Measurements from ENCODE around the gene MACROD1.

The MACROD1 gene

DNA sequence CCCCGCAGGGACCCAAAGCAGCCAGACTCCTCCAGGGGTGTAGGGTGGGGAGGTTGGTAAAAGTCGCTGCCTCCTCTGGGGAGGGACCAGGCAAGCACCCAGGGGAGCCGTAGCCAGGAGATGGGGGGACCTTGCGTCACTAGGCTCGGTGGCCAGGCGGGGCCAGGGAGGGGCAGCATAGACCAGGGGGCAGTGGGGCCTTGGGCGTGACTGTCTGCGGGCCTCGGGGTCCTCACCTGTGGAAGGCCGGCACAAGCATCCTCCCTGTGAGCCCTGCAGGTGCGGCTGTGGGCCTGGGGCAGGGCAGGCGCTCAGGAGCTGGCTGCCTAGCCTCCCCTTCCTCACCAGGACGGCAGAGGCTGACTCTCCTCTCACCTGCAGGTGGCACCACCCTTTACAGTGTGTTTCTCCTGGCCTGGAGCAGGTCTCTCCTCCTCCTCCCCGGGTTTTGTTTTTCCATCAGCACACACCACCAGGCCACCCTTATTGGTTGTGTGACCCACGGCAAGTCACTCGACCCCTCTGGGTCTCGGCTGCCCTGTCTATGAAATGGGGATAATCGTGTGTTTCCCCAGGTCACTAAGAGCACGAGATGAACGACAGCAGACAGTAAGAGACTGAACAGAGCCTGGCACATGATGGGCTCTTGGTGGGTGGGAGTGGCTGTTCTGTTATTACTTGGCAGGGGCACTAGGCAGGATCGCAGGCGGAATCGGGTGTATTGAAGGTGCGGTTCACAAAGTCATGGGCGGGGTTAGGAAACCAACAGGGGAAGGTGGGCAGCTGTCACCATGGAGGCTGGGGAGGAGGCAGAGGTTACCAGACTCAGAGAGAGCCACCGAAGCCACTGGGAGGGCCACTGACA, 77.5 kb downstream of the MACROD1 start:
- peaks cover 9% of the 10 kb centered on the region for H3K4me1 ChIP-seq (ENCODE audit: insufficient read depth, poor library complexity, severe bottlenecking)
- no peaks in the 10 kb centered on the region for H3K27me3 ChIP-seq (ENCODE audit: insufficient read depth, poor library complexity, severe bottlenecking)
- DNase-seq (ENCODE audit: low spot score) = no peak
- no peak overlapping the region for H3K27ac ChIP-seq (ENCODE audit: poor library complexity, severe bottlenecking)
- ATAC-seq (ENCODE audit: low read depth) = no peak
- H3K4me3 ChIP-seq (ENCODE audit: severe bottlenecking) = no peak overlapping the region
- no peaks in the 10 kb centered on the region for H3K36me3 ChIP-seq (ENCODE audit: low read depth)
- H3K9me3 ChIP-seq (ENCODE audit: severe bottlenecking) = no peaks in the 10 kb centered on the region
- TF ChIP-seq, protein P1, sequence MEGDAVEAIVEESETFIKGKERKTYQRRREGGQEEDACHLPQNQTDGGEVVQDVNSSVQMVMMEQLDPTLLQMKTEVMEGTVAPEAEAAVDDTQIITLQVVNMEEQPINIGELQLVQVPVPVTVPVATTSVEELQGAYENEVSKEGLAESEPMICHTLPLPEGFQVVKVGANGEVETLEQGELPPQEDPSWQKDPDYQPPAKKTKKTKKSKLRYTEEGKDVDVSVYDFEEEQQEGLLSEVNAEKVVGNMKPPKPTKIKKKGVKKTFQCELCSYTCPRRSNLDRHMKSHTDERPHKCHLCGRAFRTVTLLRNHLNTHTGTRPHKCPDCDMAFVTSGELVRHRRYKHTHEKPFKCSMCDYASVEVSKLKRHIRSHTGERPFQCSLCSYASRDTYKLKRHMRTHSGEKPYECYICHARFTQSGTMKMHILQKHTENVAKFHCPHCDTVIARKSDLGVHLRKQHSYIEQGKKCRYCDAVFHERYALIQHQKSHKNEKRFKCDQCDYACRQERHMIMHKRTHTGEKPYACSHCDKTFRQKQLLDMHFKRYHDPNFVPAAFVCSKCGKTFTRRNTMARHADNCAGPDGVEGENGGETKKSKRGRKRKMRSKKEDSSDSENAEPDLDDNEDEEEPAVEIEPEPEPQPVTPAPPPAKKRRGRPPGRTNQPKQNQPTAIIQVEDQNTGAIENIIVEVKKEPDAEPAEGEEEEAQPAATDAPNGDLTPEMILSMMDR (IDR thresholded peaks at IDR 0.05; ENCODE audit: poor library complexity, severe bottlenecking) = peak; percentile 30

DNA sequence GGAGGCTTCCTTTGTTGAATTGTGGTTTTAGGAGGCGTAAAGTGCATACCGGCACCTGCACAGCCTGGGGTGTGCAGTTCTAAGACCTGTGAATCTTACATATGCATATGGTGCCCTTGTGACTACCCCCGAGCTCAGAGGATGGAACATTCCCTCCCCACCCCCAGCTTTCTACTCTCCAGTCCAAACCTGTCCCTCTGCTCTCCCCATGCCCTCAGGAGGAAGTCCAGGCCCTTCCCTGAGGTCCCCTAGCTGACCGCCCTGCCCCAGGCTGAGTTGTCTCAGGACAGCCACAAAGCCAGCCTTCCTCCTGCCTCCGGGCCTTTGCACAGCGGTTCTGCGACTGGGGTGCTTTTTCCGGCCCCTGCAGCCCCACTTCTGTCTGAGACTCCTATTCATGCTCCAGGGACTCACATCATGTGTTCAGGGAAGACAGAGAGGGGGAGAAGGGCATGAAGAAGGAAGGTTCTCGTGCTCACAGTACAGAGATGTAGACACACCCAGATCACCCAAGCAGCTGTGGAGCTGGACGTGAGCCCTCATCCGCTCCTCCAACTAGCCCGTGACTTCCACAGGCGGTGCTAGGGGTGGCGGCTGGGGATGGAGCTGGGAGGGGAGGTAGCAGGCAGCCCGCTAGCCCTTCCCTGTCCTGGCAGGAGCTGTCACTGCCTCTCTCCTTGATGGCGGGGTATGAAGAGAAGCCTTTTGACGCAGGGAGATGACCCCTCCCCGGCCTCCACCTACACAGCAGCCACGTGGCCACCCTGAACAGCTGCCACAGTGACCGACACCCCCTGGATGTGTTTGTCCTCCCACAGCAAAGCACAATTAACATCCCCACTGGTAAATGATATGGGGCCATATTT, 79.4 kb downstream of the MACROD1 start:
- TF ChIP-seq, protein P1 (IDR thresholded peaks at IDR 0.05; ENCODE audit: poor library complexity, severe bottlenecking) = no peak
- Histone ChIP-seq H3K4me1 (ENCODE audit: insufficient read depth, poor library complexity, severe bottlenecking) (peaks cover 8% of the 10 kb centered on the region), H3K36me3 (ENCODE audit: low read depth) (no peaks in the 10 kb centered on the region), H3K27me3 (ENCODE audit: insufficient read depth, poor library complexity, severe bottlenecking) (no peaks in the 10 kb centered on the region), H3K4me3 (ENCODE audit: severe bottlenecking) (no peak overlapping the region), H3K27ac (ENCODE audit: poor library complexity, severe bottlenecking) (no peak overlapping the region), H3K9me3 (ENCODE audit: severe bottlenecking) (no peaks in the 10 kb centered on the region)
- no peak for DNase-seq (ENCODE audit: low spot score)
- ATAC-seq (ENCODE audit: low read depth) = peak; percentile 32; the same call in 1 of the 3 replicates

DNA sequence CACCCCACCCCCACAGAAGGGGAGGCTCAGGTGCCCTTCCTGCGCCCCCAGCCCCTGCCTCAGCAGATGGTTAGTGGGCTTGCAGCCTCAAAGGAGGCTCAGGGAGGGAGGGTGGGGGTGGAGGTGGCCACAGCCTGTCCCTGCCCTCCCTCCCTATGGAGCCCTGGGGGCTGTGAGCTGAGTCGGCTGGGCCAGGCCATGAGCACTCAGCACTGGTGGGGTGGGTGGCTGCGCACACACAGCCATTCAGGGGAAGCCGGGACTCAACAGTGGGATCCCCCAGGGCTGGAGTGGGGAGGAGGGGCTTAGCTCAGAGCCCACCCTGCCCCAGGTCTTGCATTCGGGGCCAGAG, 80.0 kb downstream of the MACROD1 start:
- Histone ChIP-seq H3K9me3 (ENCODE audit: severe bottlenecking) (no peaks in the 10 kb centered on the region), H3K4me1 (ENCODE audit: insufficient read depth, poor library complexity, severe bottlenecking) (peaks cover 2% of the 10 kb centered on the region), H3K36me3 (ENCODE audit: low read depth) (no peaks in the 10 kb centered on the region), H3K27ac (ENCODE audit: poor library complexity, severe bottlenecking) (no peak overlapping the region), H3K4me3 (ENCODE audit: severe bottlenecking) (no peak overlapping the region), H3K27me3 (ENCODE audit: insufficient read depth, poor library complexity, severe bottlenecking) (no peaks in the 10 kb centered on the region)
- DNase-seq (ENCODE audit: low spot score) (no peak), ATAC-seq (ENCODE audit: low read depth) (no peak)
- TF ChIP-seq, protein P1 (IDR thresholded peaks at IDR 0.05; ENCODE audit: poor library complexity, severe bottlenecking) = no peak

DNA sequence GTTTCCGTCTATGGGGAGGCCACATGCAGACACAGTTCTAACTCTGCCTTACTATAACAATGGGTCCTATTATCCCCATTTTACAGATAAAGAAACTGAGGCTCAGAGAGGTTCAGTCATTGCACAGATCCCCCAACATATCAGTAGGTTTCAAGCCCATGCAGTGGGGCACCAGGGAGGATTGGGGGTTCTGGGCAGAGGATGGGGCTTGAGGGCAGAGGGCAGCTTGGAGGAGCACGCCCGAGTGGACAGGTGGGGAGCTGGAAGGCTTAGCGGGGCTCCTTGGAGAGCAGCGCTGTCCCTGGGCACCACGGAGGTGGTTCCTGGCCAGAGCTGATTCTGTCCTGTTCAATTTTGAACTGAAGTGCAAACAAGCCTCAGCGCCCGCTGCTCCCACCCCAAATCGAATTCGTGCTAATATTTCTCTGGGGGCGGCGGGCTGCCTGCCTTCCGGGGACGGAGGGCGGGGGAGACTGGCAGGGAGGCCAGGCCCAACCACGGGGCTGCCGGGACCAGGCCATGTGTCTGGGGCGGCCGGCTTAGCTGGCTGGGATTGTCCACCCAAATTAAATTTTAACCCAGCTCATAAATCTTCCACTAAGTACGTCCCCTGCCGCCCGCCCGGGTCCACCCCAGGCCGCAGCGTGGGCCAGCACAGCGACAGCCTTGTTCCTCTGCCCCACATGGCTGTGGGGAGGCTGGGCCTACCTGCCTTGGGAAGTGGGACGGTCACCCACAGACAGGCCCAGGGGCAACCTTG, 80.8 kb downstream of the MACROD1 start:
- Histone ChIP-seq H3K4me1 (ENCODE audit: insufficient read depth, poor library complexity, severe bottlenecking) (no peaks in the 10 kb centered on the region), H3K27ac (ENCODE audit: poor library complexity, severe bottlenecking) (no peak overlapping the region), H3K4me3 (ENCODE audit: severe bottlenecking) (no peak overlapping the region), H3K36me3 (ENCODE audit: low read depth) (no peaks in the 10 kb centered on the region), H3K27me3 (ENCODE audit: insufficient read depth, poor library complexity, severe bottlenecking) (no peaks in the 10 kb centered on the region), H3K9me3 (ENCODE audit: severe bottlenecking) (no peaks in the 10 kb centered on the region)
- no peak for DNase-seq (ENCODE audit: low spot score)
- TF ChIP-seq, protein P1 (IDR thresholded peaks at IDR 0.05; ENCODE audit: poor library complexity, severe bottlenecking) = no peak
- ATAC-seq (ENCODE audit: low read depth) = no peak
